HepG2 (cell line): ENCODE measurements around the gene YTHDF1. TPM values are rescaled to one million over a fixed set of nuclear protein-coding genes. Genes with fewer than 3 reads are reported as not detected.

Experiments
- ATAC-seq: fragments of 200-7000 bp; cut with Tn5 transposase; 3 replicates; pipeline ENCODE4 v1.9.1; 2020; ENCODE audit warnings: mild to moderate bottlenecking, moderate library complexity
- BruUV-seq: library from RNA; stranded (reverse); fragments of 400-500 nt; replicated peaks from 2 replicates; lab custom pipeline; 2021; lab: Mats Ljungman, UMichigan
- CTCF ChIA-PET: fragments of 300-600 bp; formaldehyde crosslinking; extraction: SDS; loops from one replicate; lab custom pipeline; 2021; ENCODE audit warnings: low total read pairs, inconsistent platforms, low intra/inter-chr PET ratio; lab: Yijun Ruan, JAX
- POLR2A ChIA-PET: fragments of 350-600 bp; sonication (Branson Sonifier 250); formaldehyde crosslinking; loops from one replicate; lab custom pipeline; 2020; ENCODE audit warnings: antibody characterized with exemption, inconsistent platforms; lab: Yijun Ruan, JAX
- DNase-seq: peaks from one replicate; pipeline ENCODE4 v3.0.0-alpha.2; 2015; ENCODE audit warnings: low spot score
- FAIRE-seq: peaks from 3 replicates; lab custom pipeline; 2011; peaks lifted over from hg19 to GRCh38; lab: Jason Lieb, UNC
- H2AFZ ChIP-seq: one replicate; pipeline ENCODE4 v1.6.1; 2011; ENCODE audit warnings: low read length, inconsistent platforms
- H3K27ac ChIP-seq: fragments of 300-600 bp; 3 replicates; pipeline ENCODE4 v1.8.0; 2011; ENCODE audit warnings: mixed run types, mild to moderate bottlenecking, mixed read lengths, low read length, inconsistent platforms; ENCODE audit not compliant: insufficient read depth; ENCODE audit errors: extremely low read length
- H3K27me3 ChIP-seq, 2 experiments: fragments of 200-600 bp in 1 of 2; 2 replicates in 1 of 2; 3 replicates in 1 of 2; pipeline versions ENCODE4 v1.6.0 to v1.8.0; 2011; ENCODE audit warnings: low read length in 2 of 2, mild to moderate bottlenecking in 2 of 2, moderate library complexity in 2 of 2, inconsistent platforms in 1 of 2; ENCODE audit not compliant: insufficient read depth in 2 of 2, control insufficient read depth in 1 of 2
- H3K36me3 ChIP-seq, 2 experiments: fragments of 200-600 bp in 1 of 2; replicated peaks in 1 of 2; 2 replicates in 1 of 2; 3 replicates in 1 of 2; pipeline versions ENCODE4 v1.5.1 to v1.8.0; 2011; ENCODE audit warnings: low read length in 2 of 2, inconsistent platforms in 1 of 2; ENCODE audit not compliant: insufficient read depth in 2 of 2, control insufficient read depth in 1 of 2
- H3K4me1 ChIP-seq: 2 replicates; pipeline ENCODE4 v1.5.1; 2012; ENCODE audit warnings: low read length, inconsistent platforms; ENCODE audit not compliant: insufficient read depth
- H3K4me2 ChIP-seq: 2 replicates; pipeline ENCODE4 v1.6.0; 2011; ENCODE audit warnings: low read depth, low read length, inconsistent platforms
- H3K4me3 ChIP-seq, 3 experiments: fragments of 200-600 bp in 1 of 3; sonication (generic), shearing (Covaris generic) in 1 of 3; replicated peaks in 1 of 3; 2 replicates each; pipeline ENCODE4 v1.5.1; 2011 to 2016; ENCODE audit warnings: low read length in 3 of 3, inconsistent platforms in 2 of 3, low read depth in 2 of 3, mild to moderate bottlenecking in 2 of 3, control low read depth in 1 of 3, mixed read lengths in 1 of 3; ENCODE audit not compliant: insufficient read depth in 1 of 3
- H3K79me2 ChIP-seq: one replicate; pipeline ENCODE4 v1.6.1; 2011; ENCODE audit warnings: low read length, inconsistent platforms; ENCODE audit not compliant: insufficient read depth
- H3K9ac ChIP-seq: 2 replicates; pipeline ENCODE4 v1.6.0; 2011; ENCODE audit warnings: mild to moderate bottlenecking, low read depth, low read length, inconsistent platforms; ENCODE audit not compliant: insufficient read depth
- H3K9me3 ChIP-seq: 2 replicates; pipeline ENCODE4 v1.5.1; 2012; ENCODE audit warnings: mild to moderate bottlenecking, low read length
- H4K20me1 ChIP-seq: 2 replicates; pipeline ENCODE4 v1.6.0; 2011; ENCODE audit warnings: inconsistent platforms, mild to moderate bottlenecking, low read length, moderate library complexity; ENCODE audit not compliant: insufficient read depth
- ETV5 ChIP-seq: IDR thresholded peaks from 2 replicates; pipeline ENCODE4 v1.6.1; 2018; ENCODE audit warnings: missing biosample characterization, missing genetic modification reagents, inconsistent platforms, borderline replicate concordance
- RARG ChIP-seq: sonication (generic); formaldehyde crosslinking; IDR thresholded peaks from 2 replicates; pipeline ENCODE4 v1.4.0; 2020; ENCODE audit warnings: low read depth, mild to moderate bottlenecking, missing genetic modification reagents
- YEATS2 ChIP-seq: sonication (generic); formaldehyde crosslinking; IDR thresholded peaks from 2 replicates; pipeline ENCODE4 v1.4.0; 2020; ENCODE audit warnings: missing genetic modification reagents, borderline replicate concordance
- ZFX ChIP-seq: sonication (generic); formaldehyde crosslinking; IDR thresholded peaks from 2 replicates; pipeline ENCODE4 v1.4.0; 2020; ENCODE audit warnings: mild to moderate bottlenecking, low read depth, missing genetic modification reagents, moderate library complexity
- ZKSCAN1 ChIP-seq: fragments of 150-350 bp; IDR thresholded peaks from 2 replicates; pipeline ENCODE4 v1.6.1; 2014; ENCODE audit warnings: low read length
- ZNF207 ChIP-seq: fragments of 450-650 bp; IDR thresholded peaks from 2 replicates; pipeline ENCODE4 v1.6.1; 2016; ENCODE audit warnings: antibody characterized with exemption, borderline replicate concordance
- ZNF572 ChIP-seq: sonication (generic); formaldehyde crosslinking; IDR thresholded peaks from 2 replicates; pipeline ENCODE4 v1.5.1; 2020; ENCODE audit warnings: mild to moderate bottlenecking, missing genetic modification reagents
- ZNF709 ChIP-seq: sonication (generic); formaldehyde crosslinking; IDR thresholded peaks from 2 replicates; pipeline ENCODE4 v1.5.0; 2020; ENCODE audit warnings: mild to moderate bottlenecking, missing genetic modification reagents
- WGBS: methylation state at CpG from one replicate; pipeline ENCODE4 v1.1.6; 2017; ENCODE audit warnings: low lambda C conversion rate; 5-methylcytosine and 5-hydroxymethylcytosine counted together
- in situ Hi-C: cut with HindIII; loops from 2 replicates; pipeline ENCODE4 v1.10.0; 2017; ENCODE audit warnings: low pct_unique_long_range_greater_than_20kb; ENCODE audit not compliant: extremely low pct_ligation_motif_present
- intact Hi-C: fragments of 100-400 bp; cut with micrococcal nuclease; formaldehyde crosslinking; loops from one replicate; pipeline ENCODE4 v1.10.0; 2022; ENCODE audit not compliant: unreplicated experiment
- polyA plus RNA-seq, 8 experiments: library from polyadenylated mRNA; depleted of rRNA in 3 of 8; stranded (reverse) in 7 of 8; unstranded in 1 of 8; fragments of >200 nt; fragmentation: Illumina TruSeq in 4 of 8; extraction: Trizol in 4 of 8; gene quantifications; 2 replicates each; pipeline versions ENCODE4 v1.2.1 to v1.2.3, GENCODE V29; 2011 to 2016; ENCODE audit warnings: low read depth in 4 of 8, missing spikeins in 1 of 8, mixed read lengths in 1 of 8; ENCODE audit not compliant: insufficient read depth in 1 of 8
- total RNA-seq, 5 experiments: library from RNA; depleted of rRNA; stranded (reverse); fragments of >200 nt; fragmentation: Illumina TruSeq; extraction: Trizol; gene quantifications; 2 replicates each; pipeline ENCODE4 v1.2.3, GENCODE V29; 2016; ENCODE audit warnings: low read depth in 1 of 5
- TF ChIP-seq, protein P1 (sequence below): sonication (generic); formaldehyde crosslinking; IDR thresholded peaks from 2 replicates; pipeline ENCODE4 v1.5.1; 2020; ENCODE audit warnings: mild to moderate bottlenecking, missing genetic modification reagents, moderate library complexity
- TF ChIP-seq, protein P2 (sequence below): sonication (generic); formaldehyde crosslinking; IDR thresholded peaks from 2 replicates; pipeline ENCODE4 v1.5.1; 2020; ENCODE audit warnings: missing genetic modification reagents, mild to moderate bottlenecking, borderline replicate concordance
- TF ChIP-seq, protein P3 (sequence below): sonication (generic); formaldehyde crosslinking; IDR thresholded peaks from 2 replicates; pipeline ENCODE4 v1.4.0; 2020; ENCODE audit warnings: missing genetic modification reagents

The YTHDF1 gene
- total and polyA plus RNA-seq, 2 of the 13 experiments (the other 11 are each of a cell fraction or from before 2014, with no cell fraction given) = 34.5 to 37.7 TPM

DNA sequence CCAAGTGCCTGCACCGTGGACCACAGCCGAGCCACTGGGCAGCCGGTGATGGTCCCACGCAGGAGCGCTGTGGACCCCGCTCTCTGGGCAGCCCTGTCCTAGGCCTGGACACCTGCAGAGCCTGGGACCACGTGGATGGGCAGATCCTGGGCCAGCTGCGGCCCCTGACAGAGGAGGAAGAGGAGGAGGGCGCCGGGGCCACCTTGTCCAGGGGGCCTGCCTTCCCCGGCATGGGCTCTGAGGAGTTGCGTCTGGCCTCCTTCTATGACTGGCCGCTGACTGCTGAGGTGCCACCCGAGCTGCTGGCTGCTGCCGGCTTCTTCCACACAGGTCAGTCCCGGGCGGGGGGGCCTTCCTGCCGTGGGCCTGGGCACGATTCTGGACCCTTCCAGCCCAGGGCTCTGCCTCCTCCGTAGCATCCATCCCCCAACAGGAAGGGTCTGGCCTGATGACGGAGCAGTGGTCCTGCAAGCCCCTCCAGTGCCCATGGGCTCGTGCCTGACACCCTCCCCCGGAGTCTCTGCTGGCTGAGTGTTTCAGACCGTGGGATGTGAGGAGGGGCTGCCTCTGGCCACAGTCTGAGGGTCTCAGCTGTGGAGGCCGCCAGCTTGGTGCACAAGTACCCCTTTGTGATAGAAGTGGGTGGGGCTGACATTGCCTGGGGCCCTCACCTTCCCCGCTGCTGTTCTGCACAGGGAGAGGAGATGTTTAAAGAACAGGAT is 20.3 kb upstream of the YTHDF1 start:
- in situ Hi-C loops (no loop called here), intact Hi-C loops (no loop called here)
- H4K20me1 ChIP-seq = no peaks in the 10 kb centered on the region
- H3K9ac ChIP-seq = no peak overlapping the region
- H2AFZ ChIP-seq = no peak overlapping the region
- no peaks in the 10 kb centered on the region for H3K36me3 ChIP-seq
- H3K4me2 ChIP-seq = peak overlapping the region; percentile 65
- no peak for DNase-seq
- peaks cover 50% of the 10 kb centered on the region for H3K4me1 ChIP-seq
- peaks cover 15 to 69% of the 10 kb centered on the region in 2 experiments for H3K27me3 ChIP-seq
- WGBS = 21% methylated on average over 6 of the region's 26 CpGs
- H3K9me3 ChIP-seq = no peaks in the 10 kb centered on the region
- ChIA-PET CTCF (no interaction called here), POLR2A (interaction anchor here (1.2 kb wide), 1 partner anchor 20 kb away, joined by 4 read pairs; no protein-coding TSS in a partner anchor)
- no TSS peak for BruUV-seq
- no peak overlapping the region for H3K27ac ChIP-seq
- ATAC-seq = peak; percentile 6
- H3K79me2 ChIP-seq = no peaks in the 10 kb centered on the region
- FAIRE-seq = no peak
- peak overlapping the region in 2 of 3 experiments; percentile 48 to 58; a peak in 3 of 6 replicates for H3K4me3 ChIP-seq
- TF ChIP-seq ZFX (CRISPR knock-in tag) (0 out of 2 replicates have a peak, but pooled peaks have one; percentile 3), YEATS2 (0 out of 2 replicates have a peak, but pooled peaks have one; percentile 8), ZNF709 (CRISPR knock-in tag) (no peak), ZNF572 (CRISPR knock-in tag) (no peak), ZKSCAN1 (no peak), RARG (CRISPR knock-in tag) (no peak), ZNF207 (no peak), ETV5 (CRISPR knock-in tag) (0 out of 2 replicates have a peak, but pooled peaks have one; percentile 6)
- TF ChIP-seq, protein P1, sequence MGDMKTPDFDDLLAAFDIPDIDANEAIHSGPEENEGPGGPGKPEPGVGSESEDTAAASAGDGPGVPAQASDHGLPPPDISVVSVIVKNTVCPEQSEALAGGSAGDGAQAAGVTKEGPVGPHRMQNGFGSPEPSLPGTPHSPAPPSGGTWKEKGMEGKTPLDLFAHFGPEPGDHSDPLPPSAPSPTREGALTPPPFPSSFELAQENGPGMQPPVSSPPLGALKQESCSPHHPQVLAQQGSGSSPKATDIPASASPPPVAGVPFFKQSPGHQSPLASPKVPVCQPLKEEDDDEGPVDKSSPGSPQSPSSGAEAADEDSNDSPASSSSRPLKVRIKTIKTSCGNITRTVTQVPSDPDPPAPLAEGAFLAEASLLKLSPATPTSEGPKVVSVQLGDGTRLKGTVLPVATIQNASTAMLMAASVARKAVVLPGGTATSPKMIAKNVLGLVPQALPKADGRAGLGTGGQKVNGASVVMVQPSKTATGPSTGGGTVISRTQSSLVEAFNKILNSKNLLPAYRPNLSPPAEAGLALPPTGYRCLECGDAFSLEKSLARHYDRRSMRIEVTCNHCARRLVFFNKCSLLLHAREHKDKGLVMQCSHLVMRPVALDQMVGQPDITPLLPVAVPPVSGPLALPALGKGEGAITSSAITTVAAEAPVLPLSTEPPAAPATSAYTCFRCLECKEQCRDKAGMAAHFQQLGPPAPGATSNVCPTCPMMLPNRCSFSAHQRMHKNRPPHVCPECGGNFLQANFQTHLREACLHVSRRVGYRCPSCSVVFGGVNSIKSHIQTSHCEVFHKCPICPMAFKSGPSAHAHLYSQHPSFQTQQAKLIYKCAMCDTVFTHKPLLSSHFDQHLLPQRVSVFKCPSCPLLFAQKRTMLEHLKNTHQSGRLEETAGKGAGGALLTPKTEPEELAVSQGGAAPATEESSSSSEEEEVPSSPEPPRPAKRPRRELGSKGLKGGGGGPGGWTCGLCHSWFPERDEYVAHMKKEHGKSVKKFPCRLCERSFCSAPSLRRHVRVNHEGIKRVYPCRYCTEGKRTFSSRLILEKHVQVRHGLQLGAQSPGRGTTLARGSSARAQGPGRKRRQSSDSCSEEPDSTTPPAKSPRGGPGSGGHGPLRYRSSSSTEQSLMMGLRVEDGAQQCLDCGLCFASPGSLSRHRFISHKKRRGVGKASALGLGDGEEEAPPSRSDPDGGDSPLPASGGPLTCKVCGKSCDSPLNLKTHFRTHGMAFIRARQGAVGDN (CRISPR knock-in tag) = peak; percentile 13; the same call in 1 of the 2 replicates
- TF ChIP-seq, protein P2, sequence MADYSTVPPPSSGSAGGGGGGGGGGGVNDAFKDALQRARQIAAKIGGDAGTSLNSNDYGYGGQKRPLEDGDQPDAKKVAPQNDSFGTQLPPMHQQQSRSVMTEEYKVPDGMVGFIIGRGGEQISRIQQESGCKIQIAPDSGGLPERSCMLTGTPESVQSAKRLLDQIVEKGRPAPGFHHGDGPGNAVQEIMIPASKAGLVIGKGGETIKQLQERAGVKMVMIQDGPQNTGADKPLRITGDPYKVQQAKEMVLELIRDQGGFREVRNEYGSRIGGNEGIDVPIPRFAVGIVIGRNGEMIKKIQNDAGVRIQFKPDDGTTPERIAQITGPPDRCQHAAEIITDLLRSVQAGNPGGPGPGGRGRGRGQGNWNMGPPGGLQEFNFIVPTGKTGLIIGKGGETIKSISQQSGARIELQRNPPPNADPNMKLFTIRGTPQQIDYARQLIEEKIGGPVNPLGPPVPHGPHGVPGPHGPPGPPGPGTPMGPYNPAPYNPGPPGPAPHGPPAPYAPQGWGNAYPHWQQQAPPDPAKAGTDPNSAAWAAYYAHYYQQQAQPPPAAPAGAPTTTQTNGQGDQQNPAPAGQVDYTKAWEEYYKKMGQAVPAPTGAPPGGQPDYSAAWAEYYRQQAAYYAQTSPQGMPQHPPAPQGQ (CRISPR knock-in tag) = no peak
- TF ChIP-seq, protein P3, sequence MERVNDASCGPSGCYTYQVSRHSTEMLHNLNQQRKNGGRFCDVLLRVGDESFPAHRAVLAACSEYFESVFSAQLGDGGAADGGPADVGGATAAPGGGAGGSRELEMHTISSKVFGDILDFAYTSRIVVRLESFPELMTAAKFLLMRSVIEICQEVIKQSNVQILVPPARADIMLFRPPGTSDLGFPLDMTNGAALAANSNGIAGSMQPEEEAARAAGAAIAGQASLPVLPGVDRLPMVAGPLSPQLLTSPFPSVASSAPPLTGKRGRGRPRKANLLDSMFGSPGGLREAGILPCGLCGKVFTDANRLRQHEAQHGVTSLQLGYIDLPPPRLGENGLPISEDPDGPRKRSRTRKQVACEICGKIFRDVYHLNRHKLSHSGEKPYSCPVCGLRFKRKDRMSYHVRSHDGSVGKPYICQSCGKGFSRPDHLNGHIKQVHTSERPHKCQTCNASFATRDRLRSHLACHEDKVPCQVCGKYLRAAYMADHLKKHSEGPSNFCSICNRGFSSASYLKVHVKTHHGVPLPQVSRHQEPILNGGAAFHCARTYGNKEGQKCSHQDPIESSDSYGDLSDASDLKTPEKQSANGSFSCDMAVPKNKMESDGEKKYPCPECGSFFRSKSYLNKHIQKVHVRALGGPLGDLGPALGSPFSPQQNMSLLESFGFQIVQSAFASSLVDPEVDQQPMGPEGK = 0 out of 2 replicates have a peak, but pooled peaks have one; percentile 7
